ENCODE measurements around the gene VOPP1.

Gene VOPP1

DNA sequence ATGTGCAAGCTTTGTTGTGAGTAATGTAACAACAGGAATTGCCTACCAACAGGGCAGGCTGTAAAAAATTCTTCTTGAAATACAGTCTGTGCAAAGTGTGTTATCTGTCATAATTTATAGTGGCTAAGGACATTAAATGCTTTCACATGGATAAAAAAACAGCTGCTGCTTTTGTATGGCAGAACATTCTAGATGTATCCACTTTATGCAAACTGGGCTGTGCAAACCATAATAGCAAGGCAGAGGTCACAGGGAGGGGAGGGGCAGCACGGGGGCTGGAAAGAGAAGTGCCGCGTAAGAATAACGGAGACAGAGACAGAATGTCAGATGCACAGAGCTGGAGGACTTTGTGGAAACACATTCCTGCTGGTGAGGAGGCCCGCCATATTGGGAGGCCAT is 86.1 kb downstream of the VOPP1 start:
- H3K4me3 ChIP-seq (ENCODE audit: insufficient read depth, low read length, poor library complexity, severe bottlenecking), result no peak overlapping the region
- H3K27me3 ChIP-seq (ENCODE audit: low read length), result no peaks in the 10 kb centered on the region
- no peak overlapping the region for H2AFZ ChIP-seq (ENCODE audit: low read depth, low read length, severe bottlenecking)
- H3K4me2 ChIP-seq (ENCODE audit: low read depth, low read length, poor library complexity, severe bottlenecking), result no peak overlapping the region
- no peaks in the 10 kb centered on the region for H3K36me3 ChIP-seq (ENCODE audit: low read length)
- H3F3A ChIP-seq (ENCODE audit: insufficient read depth), result no peaks in the 10 kb centered on the region
- no peak overlapping the region for H3K9ac ChIP-seq (ENCODE audit: low read length)
- H3K9me2 ChIP-seq (replicated peaks; ENCODE audit: insufficient read depth, low read length), result no peaks in the 10 kb centered on the region
- no peaks in the 10 kb centered on the region for H4K20me1 ChIP-seq (ENCODE audit: low read depth, low read length)
- H3K79me2 ChIP-seq (ENCODE audit: insufficient read depth, low read length), result no peaks in the 10 kb centered on the region
- H3K27ac ChIP-seq (ENCODE audit: low read depth, low read length), result no peak overlapping the region
- TF ChIP-seq EZH2phosphoT487 (conservative IDR thresholded peaks at IDR 0.05; ENCODE audit: low read length), result no peak
- TF ChIP-seq, protein P1, sequence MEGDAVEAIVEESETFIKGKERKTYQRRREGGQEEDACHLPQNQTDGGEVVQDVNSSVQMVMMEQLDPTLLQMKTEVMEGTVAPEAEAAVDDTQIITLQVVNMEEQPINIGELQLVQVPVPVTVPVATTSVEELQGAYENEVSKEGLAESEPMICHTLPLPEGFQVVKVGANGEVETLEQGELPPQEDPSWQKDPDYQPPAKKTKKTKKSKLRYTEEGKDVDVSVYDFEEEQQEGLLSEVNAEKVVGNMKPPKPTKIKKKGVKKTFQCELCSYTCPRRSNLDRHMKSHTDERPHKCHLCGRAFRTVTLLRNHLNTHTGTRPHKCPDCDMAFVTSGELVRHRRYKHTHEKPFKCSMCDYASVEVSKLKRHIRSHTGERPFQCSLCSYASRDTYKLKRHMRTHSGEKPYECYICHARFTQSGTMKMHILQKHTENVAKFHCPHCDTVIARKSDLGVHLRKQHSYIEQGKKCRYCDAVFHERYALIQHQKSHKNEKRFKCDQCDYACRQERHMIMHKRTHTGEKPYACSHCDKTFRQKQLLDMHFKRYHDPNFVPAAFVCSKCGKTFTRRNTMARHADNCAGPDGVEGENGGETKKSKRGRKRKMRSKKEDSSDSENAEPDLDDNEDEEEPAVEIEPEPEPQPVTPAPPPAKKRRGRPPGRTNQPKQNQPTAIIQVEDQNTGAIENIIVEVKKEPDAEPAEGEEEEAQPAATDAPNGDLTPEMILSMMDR (IDR thresholded peaks at IDR 0.05; ENCODE audit: insufficient read depth, low read length, poor library complexity, severe bottlenecking), result no peak
- H3K9me3 ChIP-seq (ENCODE audit: insufficient read depth, low read length), result no peaks in the 10 kb centered on the region

DNA sequence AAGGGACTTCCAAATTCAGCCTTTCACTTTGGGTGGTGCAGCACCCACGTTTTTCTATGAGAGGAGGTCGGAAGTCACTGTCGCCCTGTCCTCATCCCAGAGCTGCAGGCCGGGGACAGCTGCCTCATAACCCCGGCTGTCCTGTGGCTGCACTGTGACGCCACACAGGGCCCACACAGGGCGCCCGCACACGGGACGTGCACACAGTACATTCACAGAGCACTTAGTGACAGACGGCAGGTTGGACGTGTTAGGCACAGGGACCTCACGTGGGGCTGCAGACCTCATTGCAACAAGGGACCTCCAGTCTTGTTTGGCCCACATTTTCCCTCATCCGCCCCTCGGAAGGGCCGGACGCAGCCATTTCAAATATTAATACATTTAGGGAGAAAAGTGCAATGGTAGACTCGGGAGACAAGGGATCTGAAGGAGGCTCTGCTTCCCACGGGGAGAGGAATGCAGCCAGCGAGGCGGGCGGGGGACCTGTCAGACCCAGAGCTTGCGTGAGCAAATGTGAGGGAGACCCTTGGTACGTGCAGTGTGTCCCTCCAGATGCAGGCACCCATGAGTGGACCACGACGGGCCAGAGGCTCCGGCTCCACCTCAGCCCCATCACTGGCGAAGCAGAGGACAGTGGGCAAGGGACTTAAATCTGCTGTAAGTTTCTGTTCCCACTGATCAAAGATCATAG is 86.7 kb downstream of the VOPP1 start:
- no peaks in the 10 kb centered on the region for H3K27me3 ChIP-seq (ENCODE audit: low read length)
- no peaks in the 10 kb centered on the region for H3K9me3 ChIP-seq (ENCODE audit: insufficient read depth, low read length)
- TF ChIP-seq EZH2phosphoT487 (conservative IDR thresholded peaks at IDR 0.05; ENCODE audit: low read length), result no peak
- TF ChIP-seq, protein P1 (IDR thresholded peaks at IDR 0.05; ENCODE audit: insufficient read depth, low read length, poor library complexity, severe bottlenecking), result no peak
- no peaks in the 10 kb centered on the region for H3K79me2 ChIP-seq (ENCODE audit: insufficient read depth, low read length)
- no peak overlapping the region for H3K4me2 ChIP-seq (ENCODE audit: low read depth, low read length, poor library complexity, severe bottlenecking)
- no peaks in the 10 kb centered on the region for H3F3A ChIP-seq (ENCODE audit: insufficient read depth)
- H3K27ac ChIP-seq (ENCODE audit: low read depth, low read length), result no peak overlapping the region
- H3K9me2 ChIP-seq (replicated peaks; ENCODE audit: insufficient read depth, low read length), result no peaks in the 10 kb centered on the region
- no peak overlapping the region for H2AFZ ChIP-seq (ENCODE audit: low read depth, low read length, severe bottlenecking)
- H4K20me1 ChIP-seq (ENCODE audit: low read depth, low read length), result no peaks in the 10 kb centered on the region
- H3K9ac ChIP-seq (ENCODE audit: low read length), result no peak overlapping the region
- H3K4me3 ChIP-seq (ENCODE audit: insufficient read depth, low read length, poor library complexity, severe bottlenecking), result no peak overlapping the region
- H3K36me3 ChIP-seq (ENCODE audit: low read length), result no peaks in the 10 kb centered on the region

DNA sequence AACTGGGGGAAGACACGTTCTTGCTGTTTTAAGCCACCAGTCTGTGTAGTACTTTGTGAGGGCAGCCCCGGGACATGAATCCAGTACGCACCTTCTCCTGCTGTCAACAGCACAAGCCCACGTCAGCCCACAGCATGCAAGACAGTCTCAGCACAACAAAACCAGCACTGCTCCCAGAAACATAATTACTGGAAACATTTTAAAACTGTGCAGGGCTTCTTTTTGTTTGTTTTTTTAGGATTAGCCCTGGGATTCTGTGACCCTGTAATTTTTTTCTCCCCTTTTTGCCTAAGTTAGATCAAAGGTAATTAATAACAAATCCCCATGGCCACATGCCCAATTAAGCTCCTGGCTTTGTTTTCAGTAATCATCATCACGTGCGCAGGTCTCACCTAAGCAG is 87.5 kb downstream of the VOPP1 start:
- H3K27ac ChIP-seq (ENCODE audit: low read depth, low read length), result no peak overlapping the region
- no peaks in the 10 kb centered on the region for H3F3A ChIP-seq (ENCODE audit: insufficient read depth)
- H3K36me3 ChIP-seq (ENCODE audit: low read length), result no peaks in the 10 kb centered on the region
- H3K27me3 ChIP-seq (ENCODE audit: low read length), result no peaks in the 10 kb centered on the region
- H3K9me2 ChIP-seq (replicated peaks; ENCODE audit: insufficient read depth, low read length), result no peaks in the 10 kb centered on the region
- no peaks in the 10 kb centered on the region for H4K20me1 ChIP-seq (ENCODE audit: low read depth, low read length)
- H2AFZ ChIP-seq (ENCODE audit: low read depth, low read length, severe bottlenecking), result no peak overlapping the region
- H3K9ac ChIP-seq (ENCODE audit: low read length), result no peak overlapping the region
- no peak overlapping the region for H3K4me2 ChIP-seq (ENCODE audit: low read depth, low read length, poor library complexity, severe bottlenecking)
- TF ChIP-seq, protein P1 (IDR thresholded peaks at IDR 0.05; ENCODE audit: insufficient read depth, low read length, poor library complexity, severe bottlenecking), result no peak
- no peak for TF ChIP-seq EZH2phosphoT487 (conservative IDR thresholded peaks at IDR 0.05; ENCODE audit: low read length)
- H3K4me3 ChIP-seq (ENCODE audit: insufficient read depth, low read length, poor library complexity, severe bottlenecking), result no peak overlapping the region
- no peaks in the 10 kb centered on the region for H3K79me2 ChIP-seq (ENCODE audit: insufficient read depth, low read length)
- H3K9me3 ChIP-seq (ENCODE audit: insufficient read depth, low read length), result no peaks in the 10 kb centered on the region
